Activated CD4-positive, alpha-beta T cell treated with anti-CD3 and anti-CD28 coated beads for 24 hours (primary cell): ENCODE results near the gene FXYD5.

Experiments used
- DNase-seq, 2 donors: peaks; one replicate each; pipeline ENCODE4 v3.0.0-alpha.2; 2020; ENCODE audit warnings: low read depth in 2 of 2

Gene FXYD5

DNA sequence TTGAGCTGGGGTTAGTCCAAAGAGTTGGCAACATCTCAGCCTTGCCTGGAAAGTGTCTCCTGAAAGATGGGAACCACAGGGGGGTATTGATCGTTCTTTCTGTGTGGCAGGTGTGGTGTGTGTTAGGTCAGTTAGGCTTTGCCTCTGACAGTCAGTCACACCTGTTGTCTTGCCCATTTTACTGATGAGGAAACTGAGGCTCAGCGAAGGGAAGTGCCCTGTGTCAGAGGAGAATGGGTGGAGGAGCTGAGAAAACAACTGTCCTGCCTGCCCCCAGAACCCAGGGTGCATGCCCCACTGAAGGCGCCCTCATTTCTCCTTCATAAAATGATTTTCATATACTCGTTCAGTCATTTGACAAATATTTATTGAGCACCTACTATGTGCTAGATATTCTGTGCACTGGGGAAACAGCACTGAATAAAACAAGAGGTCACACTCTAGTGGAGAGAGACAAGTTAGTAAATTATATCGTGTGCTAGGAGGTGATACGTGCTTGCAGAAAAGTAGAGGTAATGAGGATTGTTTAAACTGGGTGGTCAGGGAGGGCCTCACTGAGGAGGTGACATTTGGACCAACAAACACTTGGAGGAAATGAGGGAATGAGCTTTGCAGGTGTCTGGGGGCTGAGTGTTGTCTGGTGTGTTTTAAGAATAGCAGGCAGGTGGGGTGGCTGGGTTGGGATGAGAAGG is 1.6 kb downstream of the FXYD5 start:
- DNase-seq, result no peak

GRCh38 chr19:35156673-35157014 is 2.1 kb downstream of the FXYD5 start:
- no peak for DNase-seq

DNA sequence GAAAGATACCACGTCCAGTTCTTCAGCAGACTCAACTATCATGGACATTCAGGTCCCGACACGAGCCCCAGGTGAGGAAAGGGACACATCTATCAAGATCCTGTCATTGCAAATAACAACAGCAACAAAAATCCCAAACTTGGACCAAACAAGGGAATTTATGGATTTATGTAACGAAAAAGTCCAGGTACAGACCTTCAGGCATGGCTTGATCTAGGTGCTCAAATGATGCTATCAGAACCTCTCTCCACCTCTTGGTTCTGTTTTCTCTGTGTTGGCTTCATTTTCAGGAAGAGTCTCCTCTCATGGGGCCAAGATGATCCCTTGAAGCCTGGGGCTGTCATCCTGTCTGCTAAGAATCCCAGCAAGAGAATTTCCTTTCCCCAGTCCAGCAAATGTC is 2.9 kb downstream of the FXYD5 start:
- no peak for DNase-seq

- no peak for DNase-seq
Observed at GRCh38 chr19:35159606-35160005, 5.1 kb downstream of the FXYD5 start.

- DNase-seq, result no peak
Observed at GRCh38 chr19:35160629-35161433, 6.3 kb downstream of the FXYD5 start.

- no peak for DNase-seq
Observed at GRCh38 chr19:35161434-35161743, 6.9 kb downstream of the FXYD5 start.

DNA sequence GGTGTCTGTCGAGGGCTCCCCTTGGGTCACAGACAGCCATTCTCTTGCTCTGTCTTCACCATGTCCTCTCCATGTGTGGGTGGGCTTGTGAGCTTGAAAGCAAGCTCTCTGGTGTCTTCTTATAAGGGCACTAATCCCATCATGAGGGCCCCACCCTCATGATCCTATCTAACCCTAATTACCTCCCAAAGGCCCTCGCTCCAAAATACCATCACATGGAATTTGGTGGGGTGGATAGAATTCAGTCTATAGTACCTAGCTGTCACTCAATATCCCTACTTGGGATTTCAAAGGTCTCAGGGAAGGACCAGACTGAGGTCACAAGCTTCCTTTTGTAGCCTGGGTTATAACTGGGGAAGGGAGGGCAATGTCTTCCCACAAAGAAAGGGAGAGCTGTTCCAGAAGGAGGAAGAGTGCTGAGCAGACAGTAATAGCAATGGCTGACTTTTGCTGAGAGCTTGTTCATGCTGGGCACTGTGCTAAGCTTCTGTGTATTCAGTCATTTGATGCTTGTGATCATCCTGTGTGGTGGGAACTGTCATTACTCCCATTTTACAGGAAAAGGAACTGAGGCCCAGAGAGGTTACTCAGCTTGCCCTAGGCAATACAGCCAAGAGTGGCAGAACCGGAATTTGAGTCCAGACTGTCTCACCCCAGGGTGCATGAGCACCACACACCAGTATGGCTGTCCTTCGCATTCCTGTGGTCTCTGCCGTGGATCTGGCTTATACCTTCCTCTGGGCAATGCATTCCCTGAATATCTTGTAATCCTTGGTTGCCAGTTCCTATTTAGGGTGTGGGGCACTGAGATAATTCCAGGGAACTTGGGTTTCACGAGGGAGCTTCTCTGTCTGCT is 8.2 kb downstream of the FXYD5 start:
- DNase-seq, result no peak

DNA sequence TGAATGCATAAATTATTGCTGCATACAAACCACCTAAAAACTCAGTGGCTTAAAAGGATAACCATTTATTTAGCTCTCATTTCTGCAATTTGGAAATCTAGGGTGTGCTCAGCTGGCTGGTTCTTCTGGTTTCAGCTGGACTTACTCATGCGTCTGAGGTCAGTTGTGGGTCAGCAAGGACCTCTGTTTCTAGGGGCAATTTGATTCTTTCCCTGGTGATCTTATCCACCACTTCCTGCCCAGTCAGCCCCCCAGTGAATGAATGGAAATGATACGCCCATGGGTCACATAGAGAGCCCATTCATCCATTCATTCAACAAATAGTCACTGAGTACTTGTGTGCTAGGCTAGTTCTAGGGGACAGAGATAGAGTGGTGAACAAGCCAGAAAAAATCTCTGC is 9.9 kb downstream of the FXYD5 start:
- no peak for DNase-seq

- no peak for DNase-seq
Observed at GRCh38 chr19:35165200-35166058, 10.9 kb downstream of the FXYD5 start.

DNA sequence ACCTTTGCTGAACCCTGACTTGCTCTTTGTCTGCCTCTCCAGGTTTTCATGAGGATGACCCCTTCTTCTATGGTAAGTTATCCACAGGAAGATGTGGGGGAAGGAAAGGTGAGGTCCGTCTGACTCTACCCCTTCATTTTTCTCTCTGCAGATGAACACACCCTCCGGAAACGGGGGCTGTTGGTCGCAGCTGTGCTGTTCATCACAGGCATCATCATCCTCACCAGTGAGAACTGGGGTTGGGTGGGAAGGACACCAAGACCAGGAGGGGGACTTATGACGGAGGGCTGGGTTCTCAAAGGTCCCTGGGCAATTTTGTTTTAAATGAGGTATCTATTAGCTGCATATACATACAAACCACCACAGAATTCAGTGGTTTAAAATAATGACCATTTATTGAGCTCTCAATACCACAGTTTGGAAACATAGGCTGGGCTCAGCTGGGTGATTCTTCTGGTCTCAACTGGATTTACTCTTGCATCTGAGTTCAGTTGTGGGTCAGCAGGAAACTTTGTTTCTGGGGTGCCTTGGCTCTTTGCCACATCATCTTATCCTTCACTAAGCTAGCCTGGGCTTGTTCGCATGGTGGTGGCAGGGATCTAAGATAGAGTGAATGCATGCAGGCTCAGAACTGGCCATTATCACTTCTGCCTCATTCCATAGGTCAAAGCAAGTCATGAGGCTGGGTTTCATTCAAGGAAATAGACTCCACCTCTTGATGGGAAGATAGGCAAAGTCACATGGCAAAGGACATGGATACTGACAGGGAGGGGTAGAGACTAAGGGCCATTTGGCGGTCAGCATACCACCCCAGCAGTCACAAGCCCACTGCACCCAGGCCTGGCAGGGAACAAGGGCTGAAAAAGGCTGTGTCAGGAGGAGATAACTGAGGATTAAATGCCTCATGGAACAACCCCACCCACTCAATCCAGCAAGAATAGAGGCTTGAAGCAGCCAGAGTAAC is 11.8 kb downstream of the FXYD5 start:
- no peak for DNase-seq

GRCh38 chr19:35167251-35168119 is 12.9 kb downstream of the FXYD5 start:
- no peak for DNase-seq

- no peak for DNase-seq
Observed at GRCh38 chr19:35168196-35168595, 13.7 kb downstream of the FXYD5 start.

- DNase-seq, result no peak
Observed at GRCh38 chr19:35169221-35169995, 14.9 kb downstream of the FXYD5 start.

DNA sequence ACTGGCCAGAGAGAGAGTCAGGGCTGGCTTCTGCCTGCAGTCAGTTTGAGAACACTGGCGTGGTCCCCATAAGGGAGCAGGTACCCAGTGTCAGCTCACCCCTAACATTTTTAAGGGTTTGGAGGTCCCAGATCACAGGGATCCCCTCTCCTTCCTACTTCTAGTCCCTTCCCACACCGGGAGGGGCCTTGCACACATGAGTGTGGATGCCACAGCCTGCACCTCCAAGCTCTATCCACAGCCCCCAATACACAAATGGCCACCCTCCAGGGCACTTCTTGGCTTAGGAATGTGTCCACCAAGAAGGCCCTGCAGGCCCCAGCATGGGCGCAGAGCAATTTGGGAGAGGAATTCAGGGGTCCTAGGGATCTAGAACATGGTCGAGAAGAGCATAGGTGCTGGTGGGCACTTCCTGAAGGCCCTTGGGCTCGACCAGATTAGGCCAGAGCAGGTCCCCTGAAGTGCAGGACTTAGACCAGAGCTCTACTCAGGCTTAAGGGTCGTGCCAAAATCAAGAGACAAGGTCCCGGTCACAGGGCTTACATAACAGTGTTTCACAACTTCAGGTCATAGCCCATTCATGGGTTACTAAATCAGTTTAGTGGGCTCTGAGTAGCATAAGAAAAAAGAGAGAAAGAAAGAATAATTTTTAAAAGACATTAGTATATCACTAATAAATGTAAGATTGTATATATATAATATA is 16.0 kb downstream of the FXYD5 start:
- DNase-seq, result no peak

DNA sequence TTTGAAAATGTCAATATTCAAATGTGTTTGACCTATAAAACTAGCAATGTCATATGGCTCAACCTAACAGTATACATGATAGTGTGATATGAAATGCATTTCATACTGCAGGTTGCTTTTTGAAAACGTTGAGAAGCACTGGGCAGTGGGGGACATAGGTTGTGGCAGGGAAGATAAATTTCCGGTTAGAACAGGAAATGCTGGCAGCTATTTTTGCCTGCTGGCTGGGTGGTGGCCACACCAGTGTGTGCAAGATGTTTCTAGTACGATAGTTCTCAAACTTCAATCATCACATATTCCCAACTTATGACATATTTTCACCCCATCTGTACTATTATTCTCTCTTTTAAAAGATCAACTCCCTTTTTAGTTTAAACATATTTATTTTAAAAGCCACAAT is 17.2 kb downstream of the FXYD5 start:
- no peak for DNase-seq

- no peak for DNase-seq
Observed at GRCh38 chr19:35174226-35174625, 19.7 kb downstream of the FXYD5 start.

DNA sequence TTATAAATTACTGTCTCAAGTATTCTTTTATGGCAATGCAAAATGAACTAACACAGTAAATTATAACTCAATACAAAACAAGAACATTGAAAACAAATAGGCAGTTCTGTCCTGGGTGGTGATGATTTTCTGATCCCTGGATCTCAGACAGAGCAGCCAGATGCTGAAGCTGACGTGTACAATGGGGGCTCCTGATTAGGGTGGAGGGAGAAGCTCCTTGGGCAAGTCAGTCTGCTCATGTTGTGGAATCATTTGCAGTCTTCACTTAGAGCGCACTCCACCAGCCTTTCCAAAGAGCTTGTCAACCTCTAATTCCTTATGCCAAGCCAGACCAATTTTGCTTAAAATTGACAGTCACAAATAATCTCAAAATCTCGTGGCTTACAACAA is 21.6 kb downstream of the FXYD5 start:
- no peak for DNase-seq
